Peyer's patch (tissue), 4 donors: ENCODE data around the gene ASF1B. TPM values are rescaled to one million over a fixed set of nuclear protein-coding genes. Genes with fewer than 3 reads are reported as not detected.
A peak's percentile ranks its signal among the peaks of the same experiment; 100 is the strongest.

ENCODE experiments used
- DNase-seq, 3 donors: peaks; one replicate each; pipeline ENCODE4 v3.0.0-alpha.2; 2017 to 2019
- H3K27ac ChIP-seq, 4 donors: fragments of 200-600 bp; sonication (generic); one replicate each; pipeline ENCODE4 v1.5.1; 2016 to 2019
- H3K27me3 ChIP-seq, 2 donors: fragments of 200-600 bp; sonication (generic); one replicate each; pipeline ENCODE4 v1.5.1; 2019
- H3K36me3 ChIP-seq, 3 donors: fragments of 200-600 bp; sonication (generic); one replicate each; pipeline ENCODE4 v1.5.1; 2016 to 2019
- H3K4me1 ChIP-seq, 4 donors: fragments of 200-600 bp; sonication (generic); one replicate each; pipeline ENCODE4 v1.5.1; 2016 to 2019
- H3K4me3 ChIP-seq, 4 donors: fragments of 200-600 bp; sonication (generic); 1 replicate in 3 of 4; 2 replicates in 1 of 4; pipeline ENCODE4 v1.5.1; 2016 to 2019; ENCODE audit warnings: mild to moderate bottlenecking in 1 of 4
- H3K9me3 ChIP-seq, 4 donors: fragments of 200-600 bp; sonication (generic); one replicate each; pipeline ENCODE4 v1.5.1; 2016 to 2019; ENCODE audit warnings: mild to moderate bottlenecking in 1 of 4
- CTCF ChIP-seq, 6 experiments: fragments of 450-650 bp in 4 of 6; fragments of 200-600 bp in 2 of 6; sonication (generic) in 1 of 6; IDR thresholded peaks; one replicate each; pipeline ENCODE4 v1.5.1; 2017 to 2019; ENCODE audit warnings: antibody characterized with exemption in 6 of 6, mild to moderate bottlenecking in 3 of 6, moderate library complexity in 1 of 6
- POLR2A ChIP-seq, 2 donors: fragments of 450-650 bp; IDR thresholded peaks; one replicate each; pipeline ENCODE4 v1.5.1; 2017; ENCODE audit warnings: antibody characterized with exemption in 2 of 2, mild to moderate bottlenecking in 2 of 2, moderate library complexity in 2 of 2
- total RNA-seq, 4 donors: library from RNA; depleted of rRNA; stranded (reverse); fragments of >200 nt; gene quantifications; one replicate each; pipeline ENCODE4 v1.1.0, GENCODE V29; 2016

The ASF1B gene
- total RNA-seq, 4 donors from 2014 or later: 2.3 to 12.4 (median 5.5) TPM

- Histone ChIP-seq H3K36me3 (peaks cover 0 to 33% (median 0%) of the 10 kb centered on the region in 3 donors), H3K27me3 (no peaks in the 10 kb centered on the region), H3K9me3 (no peaks in the 10 kb centered on the region), H3K4me1 (peaks cover 0 to 9% (median 2%) of the 10 kb centered on the region in 4 donors), H3K4me3 (no peak overlapping the region), H3K27ac (peak overlapping the region in 2 of 4 donors; percentile 19 to 61)
- no peak for DNase-seq
- no peak for TF ChIP-seq CTCF (IDR thresholded peaks at IDR 0.05)
- TF ChIP-seq POLR2A (IDR thresholded peaks at IDR 0.05): no peak
These were observed 28.6 kb downstream of the ASF1B start for GRCh38 chr19:14107581-14108461.

GRCh38 chr19:14106840-14107239 is 29.5 kb downstream of the ASF1B start:
- H3K9me3 ChIP-seq: no peaks in the 10 kb centered on the region
- peaks cover 0 to 43% (median 0%) of the 10 kb centered on the region in 3 donors for H3K36me3 ChIP-seq
- H3K27ac ChIP-seq: peak overlapping the region in 1 of 4 donors; percentile 61
- H3K27me3 ChIP-seq: no peaks in the 10 kb centered on the region
- TF ChIP-seq CTCF (IDR thresholded peaks at IDR 0.05) (no peak), POLR2A (IDR thresholded peaks at IDR 0.05) (no peak)
- no peaks in the 10 kb centered on the region for H3K4me1 ChIP-seq
- no peak for DNase-seq
- H3K4me3 ChIP-seq: no peak overlapping the region

- no peak for TF ChIP-seq POLR2A (IDR thresholded peaks at IDR 0.05)
- TF ChIP-seq CTCF (IDR thresholded peaks at IDR 0.05): no peak
- no peak overlapping the region for H3K27ac ChIP-seq
These were observed 30.7 kb downstream of the ASF1B start for GRCh38 chr19:14105680-14106079.

GRCh38 chr19:14103310-14103709 is 33.1 kb downstream of the ASF1B start:
- Histone ChIP-seq H3K36me3 (peaks cover 0 to 64% (median 0%) of the 10 kb centered on the region in 3 donors), H3K27ac (no peak overlapping the region), H3K4me1 (no peaks in the 10 kb centered on the region), H3K9me3 (no peaks in the 10 kb centered on the region), H3K4me3 (no peak overlapping the region), H3K27me3 (no peaks in the 10 kb centered on the region)
- no peak for DNase-seq
- TF ChIP-seq CTCF (IDR thresholded peaks at IDR 0.05) (no peak), POLR2A (IDR thresholded peaks at IDR 0.05) (no peak)

More at GRCh38 chr19:14105680-14106079, 30.7 kb downstream of the ASF1B start:
- H3K4me1 ChIP-seq: no peaks in the 10 kb centered on the region
- H3K9me3 ChIP-seq: no peaks in the 10 kb centered on the region
- no peaks in the 10 kb centered on the region for H3K27me3 ChIP-seq
- no peak overlapping the region for H3K4me3 ChIP-seq
- peaks cover 0 to 55% (median 0%) of the 10 kb centered on the region in 3 donors for H3K36me3 ChIP-seq
- no peak for DNase-seq

- TF ChIP-seq POLR2A (IDR thresholded peaks at IDR 0.05) (no peak), CTCF (IDR thresholded peaks at IDR 0.05) (no peak)
- Histone ChIP-seq H3K4me3 (no peak overlapping the region), H3K4me1 (no peaks in the 10 kb centered on the region), H3K27me3 (no peaks in the 10 kb centered on the region), H3K27ac (no peak overlapping the region), H3K9me3 (no peaks in the 10 kb centered on the region), H3K36me3 (peaks cover 0 to 69% (median 0%) of the 10 kb centered on the region in 3 donors)
- DNase-seq: no peak
These were observed 33.6 kb downstream of the ASF1B start for GRCh38 chr19:14102756-14103155.
